Measurements from ENCODE around the gene TSPAN18.

The TSPAN18 gene

DNA sequence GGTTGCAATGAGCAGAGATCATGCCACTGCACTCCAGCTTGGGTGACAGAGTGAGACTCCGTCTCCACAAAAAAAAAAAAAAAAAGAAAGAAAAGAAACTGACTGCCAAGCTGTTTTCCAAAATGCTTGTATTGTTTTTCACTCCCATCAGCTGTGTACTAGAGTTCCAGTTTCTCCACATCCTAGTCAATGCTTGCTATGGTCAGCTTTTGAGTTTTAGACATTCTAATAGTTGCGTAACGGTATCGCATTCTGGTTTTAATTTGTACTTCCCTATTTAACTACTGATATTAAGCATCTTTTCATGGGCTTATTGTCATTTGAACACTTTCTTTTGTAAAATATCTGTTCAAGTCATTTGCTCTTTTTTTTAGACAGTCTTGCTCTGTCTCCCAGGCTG lies 55.7 kb downstream of the TSPAN18 start:
- ChIA-PET POLR2A (no interaction called here), CTCF (interaction anchor here (0.6 to 1.6 kb wide), 4 partner anchors 45 to 141 kb away, joined by 3 to 6 read pairs (median 5); no protein-coding TSS in a partner anchor)
- H3K36me3 ChIP-seq (ENCODE audit: control insufficient read depth in 2 of 2, insufficient read depth in 1 of 2, low read length in 2 of 2): peaks cover 0 to 3% of the 10 kb centered on the region in 2 experiments; a peak in 1 of 3 replicates
- no peaks in the 10 kb centered on the region for H3K4me1 ChIP-seq (ENCODE audit: control insufficient read depth, insufficient read depth, low read length)
- no peak overlapping the region for H3K4me3 ChIP-seq (ENCODE audit: low read depth, low read length)
- H3K27ac ChIP-seq (ENCODE audit: extremely low read depth, low read depth, low read length): no peak overlapping the region
- TF ChIP-seq ZNF404 (tag by site-specific recombination; IDR thresholded peaks at IDR 0.05): no peak
- no peak for TF ChIP-seq ZNF302 (tag by site-specific recombination; IDR thresholded peaks at IDR 0.05; ENCODE audit: low read depth)
- TF ChIP-seq, protein P1, sequence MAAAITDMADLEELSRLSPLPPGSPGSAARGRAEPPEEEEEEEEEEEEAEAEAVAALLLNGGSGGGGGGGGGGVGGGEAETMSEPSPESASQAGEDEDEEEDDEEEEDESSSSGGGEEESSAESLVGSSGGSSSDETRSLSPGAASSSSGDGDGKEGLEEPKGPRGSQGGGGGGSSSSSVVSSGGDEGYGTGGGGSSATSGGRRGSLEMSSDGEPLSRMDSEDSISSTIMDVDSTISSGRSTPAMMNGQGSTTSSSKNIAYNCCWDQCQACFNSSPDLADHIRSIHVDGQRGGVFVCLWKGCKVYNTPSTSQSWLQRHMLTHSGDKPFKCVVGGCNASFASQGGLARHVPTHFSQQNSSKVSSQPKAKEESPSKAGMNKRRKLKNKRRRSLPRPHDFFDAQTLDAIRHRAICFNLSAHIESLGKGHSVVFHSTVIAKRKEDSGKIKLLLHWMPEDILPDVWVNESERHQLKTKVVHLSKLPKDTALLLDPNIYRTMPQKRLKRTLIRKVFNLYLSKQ (tag by site-specific recombination; IDR thresholded peaks at IDR 0.05; ENCODE audit: borderline replicate concordance): no peak
- TF ChIP-seq ZNF366 (tag by site-specific recombination; conservative IDR thresholded peaks at IDR 0.05): no peak
- TF ChIP-seq ZNF239 (tag by site-specific recombination; IDR thresholded peaks at IDR 0.05): no peak
- no peak for TF ChIP-seq ZBTB1 (tag by site-specific recombination; IDR thresholded peaks at IDR 0.05)
- no peak for TF ChIP-seq WT1 (tag by site-specific recombination; IDR thresholded peaks at IDR 0.05)
- TF ChIP-seq ZNF221 (tag by site-specific recombination; IDR thresholded peaks at IDR 0.05; ENCODE audit: borderline replicate concordance): no peak
- no peak for TF ChIP-seq ZNF76 (tag by site-specific recombination; IDR thresholded peaks at IDR 0.05; ENCODE audit: borderline replicate concordance, low read depth)
- TF ChIP-seq ZNF23 (tag by site-specific recombination; IDR thresholded peaks at IDR 0.05; ENCODE audit: borderline replicate concordance): no peak
- TF ChIP-seq ZNF292 (tag by site-specific recombination; IDR thresholded peaks at IDR 0.05; ENCODE audit: borderline replicate concordance, low read depth): no peak
- TF ChIP-seq ZNF510 (tag by site-specific recombination; IDR thresholded peaks at IDR 0.05; ENCODE audit: insufficient replicate concordance): no peak
- no peak for TF ChIP-seq BCL11B (tag by site-specific recombination; IDR thresholded peaks at IDR 0.05; ENCODE audit: low read depth)
- TF ChIP-seq ZIC2 (tag by site-specific recombination; IDR thresholded peaks at IDR 0.05): no peak
- TF ChIP-seq TCF7L2 (IDR thresholded peaks at IDR 0.05; ENCODE audit: borderline replicate concordance, low read depth, low read length): no peak
- TF ChIP-seq KLF8 (tag by site-specific recombination; IDR thresholded peaks at IDR 0.05): no peak
- no peaks in the 10 kb centered on the region for H3K9me3 ChIP-seq (ENCODE audit: control insufficient read depth, insufficient read depth, low read depth, low read length)

DNA sequence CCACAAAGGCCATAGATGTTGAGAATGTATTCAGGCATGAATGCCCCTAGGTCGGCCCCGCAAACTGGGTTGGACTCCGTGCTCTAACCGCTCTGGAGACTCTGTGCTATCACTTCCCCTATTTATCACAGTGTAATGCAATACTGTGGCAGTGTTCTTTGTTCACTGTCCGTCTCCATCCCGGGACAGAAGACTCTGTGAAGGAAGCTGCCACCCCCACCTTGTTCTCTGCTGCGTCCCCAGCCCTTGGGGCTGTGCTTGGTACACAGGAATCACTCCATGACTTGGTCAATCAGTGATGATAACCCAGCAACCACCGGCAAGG lies 57.6 kb downstream of the TSPAN18 start:
- ChIA-PET POLR2A (no interaction called here), CTCF (interaction anchor here (1.3 kb wide), 1 partner anchor 9 kb away, joined by 8 read pairs; no protein-coding TSS in a partner anchor)
- no peak overlapping the region for H3K27ac ChIP-seq (ENCODE audit: extremely low read depth, low read depth, low read length)
- H3K4me1 ChIP-seq (ENCODE audit: control insufficient read depth, insufficient read depth, low read length): no peaks in the 10 kb centered on the region
- H3K36me3 ChIP-seq (ENCODE audit: control insufficient read depth in 2 of 2, insufficient read depth in 1 of 2, low read length in 2 of 2): peaks cover 0 to 3% of the 10 kb centered on the region in 2 experiments; a peak in 1 of 3 replicates
- no peak overlapping the region for H3K4me3 ChIP-seq (ENCODE audit: low read depth, low read length)
- TF ChIP-seq EGR2 (tag by site-specific recombination; IDR thresholded peaks at IDR 0.05; ENCODE audit: low read depth) (no peak), ZNF548 (tag by site-specific recombination; IDR thresholded peaks at IDR 0.05) (no peak), ZNF571 (tag by site-specific recombination; IDR thresholded peaks at IDR 0.05) (no peak), ZNF146 (tag by site-specific recombination; IDR thresholded peaks at IDR 0.05) (no peak), ZNF354C (tag by site-specific recombination; IDR thresholded peaks at IDR 0.05; ENCODE audit: borderline replicate concordance, low read depth) (no peak), GLI2 (tag by site-specific recombination; IDR thresholded peaks at IDR 0.05; ENCODE audit: borderline replicate concordance, low read depth) (no peak), KLF16 (tag by site-specific recombination; IDR thresholded peaks at IDR 0.05) (no peak), ZNF350 (tag by site-specific recombination; IDR thresholded peaks at IDR 0.05) (no peak), ZNF843 (tag by site-specific recombination; IDR thresholded peaks at IDR 0.05) (no peak), ZNF2 (tag by site-specific recombination; IDR thresholded peaks at IDR 0.05) (no peak), ZBTB1 (tag by site-specific recombination; IDR thresholded peaks at IDR 0.05) (no peak), ZNF785 (tag by site-specific recombination; IDR thresholded peaks at IDR 0.05) (no peak)
- TF ChIP-seq, protein P2, sequence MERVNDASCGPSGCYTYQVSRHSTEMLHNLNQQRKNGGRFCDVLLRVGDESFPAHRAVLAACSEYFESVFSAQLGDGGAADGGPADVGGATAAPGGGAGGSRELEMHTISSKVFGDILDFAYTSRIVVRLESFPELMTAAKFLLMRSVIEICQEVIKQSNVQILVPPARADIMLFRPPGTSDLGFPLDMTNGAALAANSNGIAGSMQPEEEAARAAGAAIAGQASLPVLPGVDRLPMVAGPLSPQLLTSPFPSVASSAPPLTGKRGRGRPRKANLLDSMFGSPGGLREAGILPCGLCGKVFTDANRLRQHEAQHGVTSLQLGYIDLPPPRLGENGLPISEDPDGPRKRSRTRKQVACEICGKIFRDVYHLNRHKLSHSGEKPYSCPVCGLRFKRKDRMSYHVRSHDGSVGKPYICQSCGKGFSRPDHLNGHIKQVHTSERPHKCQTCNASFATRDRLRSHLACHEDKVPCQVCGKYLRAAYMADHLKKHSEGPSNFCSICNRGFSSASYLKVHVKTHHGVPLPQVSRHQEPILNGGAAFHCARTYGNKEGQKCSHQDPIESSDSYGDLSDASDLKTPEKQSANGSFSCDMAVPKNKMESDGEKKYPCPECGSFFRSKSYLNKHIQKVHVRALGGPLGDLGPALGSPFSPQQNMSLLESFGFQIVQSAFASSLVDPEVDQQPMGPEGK (tag by site-specific recombination; IDR thresholded peaks at IDR 0.05): no peak
- TF ChIP-seq, protein P3, sequence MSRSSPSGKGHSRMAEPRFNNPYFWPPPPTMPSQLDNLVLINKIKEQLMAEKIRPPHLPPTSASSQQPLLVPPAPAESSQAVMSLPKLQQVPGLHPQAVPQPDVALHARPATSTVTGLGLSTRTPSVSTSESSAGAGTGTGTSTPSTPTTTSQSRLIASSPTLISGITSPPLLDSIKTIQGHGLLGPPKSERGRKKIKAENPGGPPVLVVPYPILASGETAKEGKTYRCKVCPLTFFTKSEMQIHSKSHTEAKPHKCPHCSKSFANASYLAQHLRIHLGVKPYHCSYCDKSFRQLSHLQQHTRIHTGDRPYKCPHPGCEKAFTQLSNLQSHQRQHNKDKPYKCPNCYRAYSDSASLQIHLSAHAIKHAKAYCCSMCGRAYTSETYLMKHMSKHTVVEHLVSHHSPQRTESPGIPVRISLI (tag by site-specific recombination; IDR thresholded peaks at IDR 0.05): no peak
- H3K9me3 ChIP-seq (ENCODE audit: control insufficient read depth, insufficient read depth, low read depth, low read length): no peaks in the 10 kb centered on the region
